GM12864 (cell line): ENCODE measurements around the gene KLHL2.
"Not testable (repeated sequence)": the region's sequence is repeated elsewhere in the genome, so short reads cannot be mapped to it uniquely, and the experiment has no call there.

Experiments
- DNase-seq: peaks from one replicate; pipeline ENCODE4 v3.0.0-alpha.2; 2011; ENCODE audit warnings: low read depth
- H3K4me3 ChIP-seq: 2 replicates; pipeline ENCODE4 v1.5.1; 2011; ENCODE audit warnings: mild to moderate bottlenecking, low read depth, low read length, control low read depth
- TF ChIP-seq, protein P1 (sequence below): IDR thresholded peaks from 2 replicates; pipeline ENCODE4 v1.5.1; 2011; ENCODE audit warnings: low read depth, mild to moderate bottlenecking, moderate library complexity, low read length, control low read depth, inconsistent platforms; ENCODE audit errors: missing control alignments

The KLHL2 gene

GRCh38 chr4:165207431-165208220, at the start of gene KLHL2:
KLHL2 (plus strand) TSS chr4:165207561; CDS start chr4:165207877, 316 bp downstream.
- no peak for DNase-seq
- TF ChIP-seq, protein P1, sequence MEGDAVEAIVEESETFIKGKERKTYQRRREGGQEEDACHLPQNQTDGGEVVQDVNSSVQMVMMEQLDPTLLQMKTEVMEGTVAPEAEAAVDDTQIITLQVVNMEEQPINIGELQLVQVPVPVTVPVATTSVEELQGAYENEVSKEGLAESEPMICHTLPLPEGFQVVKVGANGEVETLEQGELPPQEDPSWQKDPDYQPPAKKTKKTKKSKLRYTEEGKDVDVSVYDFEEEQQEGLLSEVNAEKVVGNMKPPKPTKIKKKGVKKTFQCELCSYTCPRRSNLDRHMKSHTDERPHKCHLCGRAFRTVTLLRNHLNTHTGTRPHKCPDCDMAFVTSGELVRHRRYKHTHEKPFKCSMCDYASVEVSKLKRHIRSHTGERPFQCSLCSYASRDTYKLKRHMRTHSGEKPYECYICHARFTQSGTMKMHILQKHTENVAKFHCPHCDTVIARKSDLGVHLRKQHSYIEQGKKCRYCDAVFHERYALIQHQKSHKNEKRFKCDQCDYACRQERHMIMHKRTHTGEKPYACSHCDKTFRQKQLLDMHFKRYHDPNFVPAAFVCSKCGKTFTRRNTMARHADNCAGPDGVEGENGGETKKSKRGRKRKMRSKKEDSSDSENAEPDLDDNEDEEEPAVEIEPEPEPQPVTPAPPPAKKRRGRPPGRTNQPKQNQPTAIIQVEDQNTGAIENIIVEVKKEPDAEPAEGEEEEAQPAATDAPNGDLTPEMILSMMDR = no peak
- H3K4me3 ChIP-seq = peak within 1 kb of the TSS; percentile 94

GRCh38 chr4:165158762-165159161, 48.6 kb upstream of the KLHL2 start:
- no peak overlapping the region for H3K4me3 ChIP-seq
- TF ChIP-seq, protein P1 = no peak
- no peak for DNase-seq

- no peak for DNase-seq
- no peak overlapping the region for H3K4me3 ChIP-seq
- TF ChIP-seq, protein P1 = no peak
Observed at GRCh38 chr4:165164257-165164656, 43.1 kb upstream of the KLHL2 start.

- not testable (repeated sequence) for DNase-seq, H3K4me3 ChIP-seq
Observed at GRCh38 chr4:165166872-165167271, 40.5 kb upstream of the KLHL2 start.

GRCh38 chr4:165167650-165168049, 39.7 kb upstream of the KLHL2 start:
- H3K4me3 ChIP-seq = no peak overlapping the region
- DNase-seq = no peak
- TF ChIP-seq, protein P1 = no peak

DNA sequence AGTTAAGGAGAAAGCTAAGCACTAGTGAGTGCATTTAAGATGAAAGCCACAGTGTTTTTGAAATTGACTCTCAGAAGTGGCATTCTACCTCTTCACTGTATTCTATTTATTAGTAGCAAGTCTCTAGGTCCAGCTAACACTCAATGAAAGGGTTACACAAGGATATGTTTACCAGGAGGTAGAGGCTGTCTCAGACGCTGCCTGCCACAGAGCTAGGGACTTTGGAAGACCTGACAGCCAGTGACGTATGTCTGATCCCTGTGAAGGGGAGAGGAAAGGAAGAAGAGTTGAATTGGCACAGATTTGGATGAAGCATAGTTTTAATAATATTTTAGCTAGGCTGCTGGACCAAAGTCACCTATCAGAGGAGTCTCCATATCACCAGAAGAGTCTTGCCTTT, 36.5 kb upstream of the KLHL2 start:
- no peak overlapping the region for H3K4me3 ChIP-seq
- TF ChIP-seq, protein P1 = no peak
- no peak for DNase-seq

DNA sequence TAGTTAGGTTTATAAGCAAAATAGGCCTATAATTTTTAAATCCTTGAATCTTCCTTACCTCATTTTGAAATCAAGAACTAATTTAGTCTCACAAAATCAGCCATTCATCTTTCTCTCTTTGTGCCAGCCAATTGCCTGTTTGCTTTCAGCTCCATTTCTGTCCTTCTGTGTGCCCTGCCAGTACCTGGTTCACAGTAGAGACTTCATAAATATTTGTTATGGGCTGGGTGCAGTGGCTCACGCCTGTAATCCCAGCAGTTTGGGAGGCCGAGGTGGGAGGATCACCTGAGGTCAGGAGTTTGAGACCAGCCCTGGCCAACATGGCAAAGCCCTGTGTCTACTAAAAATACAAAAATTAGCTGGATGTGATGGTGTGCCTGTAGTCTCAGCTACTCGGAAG, 31.9 kb upstream of the KLHL2 start:
- DNase-seq, H3K4me3 ChIP-seq: not testable (repeated sequence)

- DNase-seq = no peak
- H3K4me3 ChIP-seq = no peak overlapping the region
- TF ChIP-seq, protein P1 = no peak
Observed at GRCh38 chr4:165175879-165176278, 31.5 kb upstream of the KLHL2 start.
